Activated CD8-positive, alpha-beta memory T cell treated with anti-CD3 and anti-CD28 coated beads for 4 hours (primary cell): ENCODE data around the gene ACKR4.
"Not testable (repeated sequence)": the region's sequence is repeated elsewhere in the genome, so short reads cannot be mapped to it uniquely, and the experiment has no call there.

ENCODE experiments used
- DNase-seq, 2 donors: peaks; one replicate each; pipeline ENCODE4 v3.0.0-alpha.2; 2020; ENCODE audit warnings: low read depth in 2 of 2

Gene ACKR4

GRCh38 chr3:132596816-132597433 lies at the start of gene ACKR4:
Gene ACKR4, plus strand, starts transcription at chr3:132597270. Its CDS starts 3,128 bp downstream, at chr3:132600398.
- no peak for DNase-seq

- DNase-seq, result no peak
These were observed 47.9 kb upstream of the ACKR4 start for GRCh38 chr3:132549169-132549568.

- DNase-seq, result no peak
These were observed 47.0 kb upstream of the ACKR4 start for GRCh38 chr3:132549890-132550578.

- no peak for DNase-seq
These were observed 46.3 kb upstream of the ACKR4 start for GRCh38 chr3:132550579-132551305.

- no peak for DNase-seq
These were observed 43.2 kb upstream of the ACKR4 start for GRCh38 chr3:132553826-132554225.

GRCh38 chr3:132554437-132554836 lies 42.6 kb upstream of the ACKR4 start:
- no peak for DNase-seq

- no peak for DNase-seq
These were observed 41.6 kb upstream of the ACKR4 start for GRCh38 chr3:132555306-132556035.

- DNase-seq, result not testable (repeated sequence)
These were observed 41.1 kb upstream of the ACKR4 start for GRCh38 chr3:132556036-132556386.

- no peak for DNase-seq
These were observed 40.4 kb upstream of the ACKR4 start for GRCh38 chr3:132556508-132557159.

- no peak for DNase-seq
These were observed 36.1 kb upstream of the ACKR4 start for GRCh38 chr3:132561003-132561402.

- DNase-seq, result no peak
These were observed 33.5 kb upstream of the ACKR4 start for GRCh38 chr3:132563420-132564069.

GRCh38 chr3:132564070-132564465 lies 33.0 kb upstream of the ACKR4 start:
- DNase-seq, result no peak

- no peak for DNase-seq
These were observed 28.6 kb upstream of the ACKR4 start for GRCh38 chr3:132568422-132568821.

GRCh38 chr3:132569153-132569552 lies 27.9 kb upstream of the ACKR4 start:
- no peak for DNase-seq

GRCh38 chr3:132569580-132569979 lies 27.5 kb upstream of the ACKR4 start:
- DNase-seq, result no peak

GRCh38 chr3:132570016-132570415 lies 27.1 kb upstream of the ACKR4 start:
- no peak for DNase-seq

GRCh38 chr3:132573797-132574211 lies 23.3 kb upstream of the ACKR4 start:
- DNase-seq, result no peak

- no peak for DNase-seq
These were observed 9.7 kb upstream of the ACKR4 start for GRCh38 chr3:132587401-132587800.

GRCh38 chr3:132592216-132592615 lies 4.9 kb upstream of the ACKR4 start:
- DNase-seq, result no peak

GRCh38 chr3:132593241-132593946 lies 3.7 kb upstream of the ACKR4 start:
- DNase-seq, result no peak

- no peak for DNase-seq
These were observed 3.1 kb upstream of the ACKR4 start for GRCh38 chr3:132593947-132594323.
